Measurements from ENCODE around the gene PCDHGA1. TPM values are rescaled to one million over a fixed set of nuclear protein-coding genes. Genes with fewer than 3 reads are reported as not detected.

Gene PCDHGA1
- total and polyA plus RNA-seq, 7 donors = 0.27 to 2.1 (median 0.59) TPM

GRCh38 chr5:141516672-141517025, 186.3 kb downstream of the PCDHGA1 start:
- H3K36me3 ChIP-seq (ENCODE audit: insufficient read depth in 1 of 2, low read depth in 1 of 2) = peaks cover 6 to 46% of the 10 kb centered on the region in 2 donors
- no peak overlapping the region for H3K4me3 ChIP-seq
- H3K9me3 ChIP-seq = no peaks in the 10 kb centered on the region
- TF ChIP-seq CTCF (IDR thresholded peaks at IDR 0.05) = no peak
- ATAC-seq (no peak), DNase-seq (peak in 1 of 2 donors; percentile 38)
- peaks cover 85% of the 10 kb centered on the region for H3K4me1 ChIP-seq
- no peaks in the 10 kb centered on the region for H3K27me3 ChIP-seq (ENCODE audit: insufficient read depth in 3 of 3, low read length in 2 of 3)
- peak overlapping the region; percentile 90 for H3K27ac ChIP-seq
- intact Hi-C loops (cut with DNase I) = no loop called here
- 54 to 65% (median 57%) methylated on average over 8 of the region's 8 CpGs for WGBS, 3 donors

- H3K27me3 ChIP-seq (ENCODE audit: insufficient read depth in 3 of 3, low read length in 2 of 3) = no peaks in the 10 kb centered on the region
- peaks cover 86% of the 10 kb centered on the region for H3K4me1 ChIP-seq
- H3K4me3 ChIP-seq = no peak overlapping the region
- TF ChIP-seq CTCF (IDR thresholded peaks at IDR 0.05) = no peak
- 60 to 72% (median 68%) methylated on average over 8 of the region's 8 CpGs for WGBS, 3 donors
- peak overlapping the region; percentile 90 for H3K27ac ChIP-seq
- ATAC-seq (no peak), DNase-seq (no peak)
- H3K36me3 ChIP-seq (ENCODE audit: insufficient read depth in 1 of 2, low read depth in 1 of 2) = peaks cover 7 to 47% of the 10 kb centered on the region in 2 donors
- H3K9me3 ChIP-seq = no peaks in the 10 kb centered on the region
- intact Hi-C loops (cut with DNase I) = no loop called here
These were observed 187.0 kb downstream of the PCDHGA1 start for GRCh38 chr5:141517312-141517711.

- H3K36me3 ChIP-seq (ENCODE audit: insufficient read depth in 1 of 2, low read depth in 1 of 2) = peaks cover 7 to 54% of the 10 kb centered on the region in 2 donors
- peak overlapping the region; percentile 90 for H3K27ac ChIP-seq
These were observed 187.7 kb downstream of the PCDHGA1 start for GRCh38 chr5:141517880-141518617.

GRCh38 chr5:141518618-141519015, 188.3 kb downstream of the PCDHGA1 start:
- Histone ChIP-seq H3K9me3 (no peaks in the 10 kb centered on the region), H3K4me3 (no peak overlapping the region), H3K27ac (peak overlapping the region; percentile 90), H3K36me3 (ENCODE audit: insufficient read depth in 1 of 2, low read depth in 1 of 2) (peaks cover 7 to 60% of the 10 kb centered on the region in 2 donors), H3K4me1 (peaks cover 90% of the 10 kb centered on the region), H3K27me3 (ENCODE audit: insufficient read depth in 3 of 3, low read length in 2 of 3) (no peaks in the 10 kb centered on the region)
- intact Hi-C loops (cut with DNase I) = no loop called here
- ATAC-seq (no peak), DNase-seq (no peak)
- 86 to 95% (median 87%) methylated on average over 1 of the region's 1 CpG for WGBS, 3 donors
- TF ChIP-seq CTCF (IDR thresholded peaks at IDR 0.05) = no peak

More at GRCh38 chr5:141517880-141518617, 187.7 kb downstream of the PCDHGA1 start:
- intact Hi-C loops (cut with DNase I) = no loop called here
- peak in 1 of 4 donors; percentile 17 for ATAC-seq
- no peak overlapping the region for H3K4me3 ChIP-seq
- WGBS, 3 donors = 43 to 45% (median 45%) methylated on average over 11 of the region's 11 CpGs
- peaks cover 86% of the 10 kb centered on the region for H3K4me1 ChIP-seq
- H3K9me3 ChIP-seq = no peaks in the 10 kb centered on the region
- no peak for DNase-seq
- TF ChIP-seq CTCF (IDR thresholded peaks at IDR 0.05) = no peak
- H3K27me3 ChIP-seq (ENCODE audit: insufficient read depth in 3 of 3, low read length in 2 of 3) = no peaks in the 10 kb centered on the region

All from psoas muscle (tissue), 8 donors.